Left renal cortex interstitium (tissue), 4 donors: ENCODE measurements around the gene MTRR. TPM values are rescaled to one million over a fixed set of nuclear protein-coding genes. Genes with fewer than 3 reads are reported as not detected.

Source experiments
- polyA plus RNA-seq, 4 donors: library from polyadenylated mRNA; unstranded; fragments of 120-200 nt; gene quantifications; one replicate each; pipeline ENCODE4 v1.2.1, GENCODE V29; 2013; ENCODE audit not compliant: insufficient read length in 4 of 4

MTRR gene
- polyA plus RNA-seq, 4 donors, result 47.0 to 66.4 (median 58.8) TPM

Other genes starting within 250 kb of the MTRR start
- gene CFAP90, start 18.0 kb upstream of the MTRR start, polyA plus RNA-seq, result 1 to 10 TPM; 4.8 to 7.9 (median 6.3) TPM
- 10 to 100 TPM; 22.0 to 29.6 (median 24.7) TPM for gene FASTKD3, start 117 bp upstream of the MTRR start, polyA plus RNA-seq